ENCODE data around the gene ZNF622.
"Not testable (repeated sequence)": the region's sequence is repeated elsewhere in the genome, so short reads cannot be mapped to it uniquely, and the experiment has no call there.

ZNF622 gene

DNA sequence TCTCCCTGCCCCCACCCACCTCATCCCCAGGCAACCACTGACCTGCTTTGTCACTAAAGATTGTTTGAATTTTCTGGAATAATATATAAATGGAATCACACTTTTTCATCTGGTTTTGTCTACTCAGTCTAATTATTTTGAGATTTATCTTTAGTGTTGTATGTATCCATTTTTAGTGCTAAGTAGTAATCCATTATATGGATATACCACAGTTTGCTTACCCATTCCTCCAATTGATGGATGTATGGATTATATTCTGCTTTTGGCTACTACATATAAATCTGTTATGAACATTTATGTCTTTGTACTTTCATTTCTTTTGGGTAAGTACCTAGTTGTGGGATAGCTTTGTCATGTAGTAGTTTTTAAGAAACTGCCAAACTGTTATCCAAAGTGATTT is 14.5 kb upstream of the ZNF622 start:
- DNase-seq: no peak

DNA sequence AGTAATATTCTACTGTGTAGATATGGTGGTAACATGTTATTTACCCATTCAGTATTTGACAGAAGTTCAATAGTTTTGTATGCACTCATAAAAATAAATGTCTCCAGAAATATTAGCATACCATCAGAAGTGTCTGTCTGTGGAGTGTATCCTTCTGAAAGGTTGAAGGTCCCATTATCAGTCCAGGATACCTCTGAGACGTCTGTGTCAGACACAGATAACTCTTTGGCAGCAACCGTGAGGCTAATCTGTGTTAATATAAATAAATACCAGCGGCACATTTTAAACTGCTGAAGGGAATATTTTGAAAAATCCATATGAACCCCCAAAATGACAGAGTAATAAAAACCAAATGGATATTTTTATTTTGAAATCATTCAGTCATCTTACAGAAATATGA is 11.9 kb upstream of the ZNF622 start:
- no peak for DNase-seq

DNA sequence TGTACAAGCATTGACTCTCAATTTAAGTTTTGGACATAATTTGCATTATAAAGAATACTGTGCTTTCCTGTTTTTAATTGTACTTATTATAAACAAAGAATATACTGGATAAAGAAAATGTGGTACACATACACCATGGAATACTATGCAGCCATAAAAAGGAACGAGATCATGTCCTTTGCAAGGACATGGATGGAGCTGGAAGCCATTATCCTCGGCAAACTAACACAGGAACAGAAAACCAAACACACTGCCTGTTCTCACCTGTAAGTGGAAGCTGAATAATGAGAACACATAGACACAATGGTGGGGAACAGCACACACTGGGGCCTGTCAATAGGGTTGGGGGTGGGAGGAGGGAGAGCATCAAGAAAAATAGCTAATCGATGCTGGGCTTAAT is 10.8 kb upstream of the ZNF622 start:
- DNase-seq: not testable (repeated sequence)

DNA sequence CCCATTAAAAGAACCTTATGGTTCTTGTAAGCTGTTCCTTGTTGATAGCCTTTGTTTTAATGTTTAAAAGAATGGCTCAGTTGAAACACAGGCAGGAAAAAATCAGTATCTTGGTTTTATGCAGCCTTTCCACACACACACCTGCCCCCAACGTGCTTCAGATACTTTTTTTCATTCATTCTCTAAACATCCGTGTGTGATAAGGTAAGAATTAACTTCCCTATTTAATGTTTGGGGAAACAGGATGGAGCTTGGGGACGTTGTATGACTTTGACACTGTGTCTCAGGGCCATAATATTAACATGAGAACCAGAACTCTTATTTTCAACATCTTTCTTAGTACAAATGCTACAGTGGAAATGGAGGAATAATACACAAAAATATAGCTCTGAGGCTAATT is 5.8 kb upstream of the ZNF622 start:
- DNase-seq: no peak

DNA sequence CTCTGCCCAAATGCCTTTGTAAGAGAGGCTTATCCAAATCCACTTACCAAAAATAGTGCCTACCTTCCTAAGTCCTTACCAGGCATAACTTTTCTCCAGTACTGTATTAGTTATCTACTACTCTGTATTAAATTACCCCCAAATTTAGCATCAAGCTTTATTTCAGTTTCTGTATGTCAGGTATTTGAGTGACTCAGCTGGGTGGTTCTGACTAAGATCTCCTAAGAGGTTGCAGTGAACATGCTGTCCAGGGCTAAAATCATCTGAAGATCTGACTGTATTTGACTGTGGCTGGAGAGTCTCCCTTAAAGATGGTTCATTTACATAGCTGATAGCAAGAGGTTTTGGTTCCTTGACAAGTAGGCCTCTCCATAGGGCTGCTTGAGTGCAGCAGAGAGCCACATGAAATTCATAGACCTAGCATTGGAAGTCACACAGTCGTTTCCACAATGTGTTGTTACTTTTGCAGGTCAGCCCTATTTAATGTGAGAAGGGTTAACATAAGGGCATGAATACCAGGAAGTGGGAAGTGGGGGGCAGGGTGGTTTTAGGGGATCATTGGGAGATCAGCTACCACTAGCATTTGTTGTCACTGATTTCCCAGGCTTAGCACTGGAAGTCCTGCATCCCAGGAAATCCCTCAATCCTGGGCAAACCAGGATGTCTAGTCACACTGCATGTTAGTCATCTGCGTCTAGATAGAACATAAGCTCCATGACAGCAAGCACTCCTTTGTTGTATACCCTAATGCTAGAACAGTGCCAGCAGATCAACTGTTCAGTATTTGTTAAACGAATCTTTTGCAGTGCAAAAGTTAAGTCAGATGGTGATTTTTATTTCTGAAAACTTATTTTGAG is 2.0 kb upstream of the ZNF622 start:
- no peak for DNase-seq

- no peak for DNase-seq
These were observed 696 bp downstream of the ZNF622 start for GRCh38 chr5:16464664-16465543.

DNA sequence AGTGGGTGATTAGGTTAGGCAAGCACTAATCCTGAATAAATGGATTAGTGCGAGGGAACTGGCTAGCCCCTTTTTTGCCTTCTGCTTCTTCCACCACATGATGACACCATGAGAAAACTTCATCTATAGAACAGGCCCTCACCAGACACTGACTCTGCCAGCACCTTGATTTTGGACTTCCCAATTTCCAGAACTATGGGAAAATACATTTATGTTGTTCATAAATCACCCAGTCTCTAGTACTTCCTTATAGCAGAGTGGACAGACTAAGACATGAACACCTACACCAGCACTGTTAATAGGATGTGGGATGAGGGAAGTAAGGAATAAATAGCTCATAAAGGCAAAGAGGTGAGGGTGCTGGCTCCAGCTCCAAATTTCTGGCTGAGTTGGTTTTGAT is 1.4 kb downstream of the ZNF622 start:
- no peak for DNase-seq

GRCh38 chr5:16461782-16462181 is 3.8 kb downstream of the ZNF622 start:
- no peak for DNase-seq

GRCh38 chr5:16461026-16461425 is 4.6 kb downstream of the ZNF622 start:
- no peak for DNase-seq

DNA sequence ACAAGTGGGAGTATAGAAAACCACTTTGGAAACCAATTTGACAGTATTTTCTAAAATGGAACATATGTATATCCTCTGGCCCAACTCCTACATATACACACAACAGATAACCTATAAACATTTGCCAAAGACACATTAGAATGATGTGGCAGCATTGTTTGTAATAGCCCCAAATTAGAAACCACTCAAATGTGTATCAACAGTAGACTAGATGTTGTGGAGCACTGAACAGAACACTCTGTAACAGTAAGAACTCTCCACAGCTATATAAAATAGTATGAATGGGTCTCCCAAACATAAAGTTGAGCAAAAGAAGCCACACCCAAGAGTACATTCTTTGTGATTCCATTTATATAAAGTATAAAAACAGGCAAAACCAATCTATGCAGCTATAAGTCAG is 6.1 kb downstream of the ZNF622 start:
- no peak for DNase-seq

- DNase-seq: no peak
These were observed 7.7 kb downstream of the ZNF622 start for GRCh38 chr5:16457853-16458252.

DNA sequence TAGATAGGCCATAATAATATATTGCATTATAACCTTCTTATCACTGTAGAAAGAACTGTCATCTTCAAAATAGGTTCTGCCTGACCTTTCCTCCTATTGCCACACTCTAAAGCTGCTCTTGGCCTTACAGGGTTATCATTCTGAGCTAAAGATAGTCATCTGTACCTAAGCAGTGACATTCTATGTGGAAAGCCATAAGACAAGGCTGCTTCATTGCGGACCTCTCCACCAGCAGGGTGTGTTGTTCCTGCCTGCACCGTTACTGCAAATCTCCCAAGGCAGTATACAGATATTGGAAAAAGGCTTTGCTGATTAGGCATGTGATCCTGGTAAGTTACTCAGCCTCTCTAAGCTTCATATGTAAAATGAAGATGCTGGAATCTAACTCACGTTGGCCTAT is 8.1 kb downstream of the ZNF622 start:
- DNase-seq: no peak

GRCh38 chr5:16456103-16456832 is 9.3 kb downstream of the ZNF622 start:
- no peak for DNase-seq

- no peak for DNase-seq
These were observed 9.9 kb downstream of the ZNF622 start for GRCh38 chr5:16455668-16456067.

DNA sequence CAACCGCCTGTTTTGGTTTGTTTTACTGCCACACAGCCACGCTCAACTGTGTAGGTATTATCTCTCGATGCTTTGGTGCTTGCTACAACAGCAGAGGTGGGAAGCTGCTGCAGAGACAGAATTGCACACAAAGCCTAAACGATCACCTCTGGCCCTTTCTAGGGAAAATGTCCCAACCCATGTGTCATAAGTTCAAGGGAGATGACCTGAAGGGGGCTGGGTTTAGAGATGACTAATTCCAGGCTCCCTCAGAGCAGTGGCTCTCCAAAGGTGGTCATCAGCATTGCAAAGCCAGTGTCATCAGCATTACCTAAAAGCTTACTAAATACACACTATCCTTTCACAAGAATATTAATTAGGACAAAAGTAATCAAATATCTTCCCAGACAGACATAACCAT is 10.9 kb downstream of the ZNF622 start:
- DNase-seq: no peak

GRCh38 chr5:16453609-16454008 is 12.0 kb downstream of the ZNF622 start:
- DNase-seq: no peak

DNA sequence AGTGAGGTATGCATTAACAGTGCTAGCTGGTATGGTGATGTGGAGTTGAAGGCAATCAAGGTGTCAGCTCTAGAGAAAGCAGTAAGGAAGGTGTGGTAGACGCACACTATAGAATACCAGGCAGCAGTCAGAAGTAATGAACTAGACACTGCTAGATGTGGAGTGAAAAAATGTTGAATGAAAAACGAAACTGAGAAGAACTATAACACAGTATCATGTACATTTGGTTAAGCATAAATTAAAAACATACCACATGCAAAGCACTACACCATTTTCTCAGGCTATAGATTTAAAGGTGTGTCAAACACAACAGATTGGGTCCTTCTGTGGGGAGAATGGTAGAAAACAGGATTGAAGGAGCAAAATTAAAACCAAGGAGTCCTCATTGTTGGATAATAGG is 15.4 kb downstream of the ZNF622 start:
- no peak for DNase-seq

- DNase-seq: no peak
These were observed 18.6 kb downstream of the ZNF622 start for GRCh38 chr5:16446993-16447392.

- no peak for DNase-seq
These were observed 27.6 kb downstream of the ZNF622 start for GRCh38 chr5:16437977-16438376.

DNA sequence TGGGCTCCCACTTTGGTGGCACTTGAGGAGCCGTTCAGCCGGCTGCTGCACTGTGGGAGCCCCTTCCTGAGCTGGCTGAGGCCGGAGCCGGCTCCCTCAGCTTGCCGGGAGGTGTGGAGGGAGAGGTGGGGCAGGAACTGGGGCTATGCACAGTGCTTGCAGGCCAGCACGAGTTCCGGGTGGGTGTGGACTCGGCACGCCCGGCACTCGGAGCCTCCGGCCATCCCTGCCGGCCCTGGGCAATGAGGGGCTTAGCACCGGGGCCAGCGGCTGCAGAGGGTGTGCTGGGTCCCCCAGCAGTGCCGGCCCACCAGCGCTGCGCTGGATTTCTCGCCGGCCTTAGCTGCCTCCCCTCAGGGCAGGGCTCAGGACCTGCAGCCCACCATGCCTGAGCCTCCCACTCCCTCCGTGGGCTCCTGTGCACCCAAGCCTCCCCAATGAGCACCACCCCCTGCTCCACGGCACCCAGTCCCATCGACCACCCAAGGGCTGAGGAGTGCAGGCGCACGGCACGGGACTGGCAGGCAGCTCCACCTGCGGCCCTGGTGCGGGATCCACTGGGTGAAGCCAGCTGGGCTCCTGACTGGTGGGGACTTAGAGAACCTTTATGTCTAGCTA is 29.4 kb downstream of the ZNF622 start:
- DNase-seq: not testable (repeated sequence)

DNA sequence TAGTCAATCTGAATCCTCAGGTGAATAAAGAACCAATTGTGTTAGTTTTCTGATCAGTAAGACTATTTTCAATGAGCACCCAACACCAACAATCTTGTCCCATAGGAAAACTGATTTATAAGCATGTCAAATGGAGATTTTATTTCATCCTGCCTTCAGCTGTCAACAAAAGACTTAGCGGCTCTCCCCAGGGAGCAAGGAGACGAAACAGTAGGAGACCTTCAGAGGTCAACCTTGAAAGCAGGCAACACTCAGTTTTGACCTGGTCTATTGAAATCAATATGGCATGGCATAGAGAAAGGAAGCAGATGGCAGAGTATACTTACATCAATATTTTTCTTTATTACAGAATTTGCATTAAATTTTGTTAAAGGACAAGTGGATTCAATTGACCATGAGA is 34.1 kb downstream of the ZNF622 start:
- no peak for DNase-seq

GRCh38 chr5:16430349-16431089 is 35.1 kb downstream of the ZNF622 start:
- no peak for DNase-seq
